Measurements from ENCODE around the gene MEGF10.

The MEGF10 gene

DNA sequence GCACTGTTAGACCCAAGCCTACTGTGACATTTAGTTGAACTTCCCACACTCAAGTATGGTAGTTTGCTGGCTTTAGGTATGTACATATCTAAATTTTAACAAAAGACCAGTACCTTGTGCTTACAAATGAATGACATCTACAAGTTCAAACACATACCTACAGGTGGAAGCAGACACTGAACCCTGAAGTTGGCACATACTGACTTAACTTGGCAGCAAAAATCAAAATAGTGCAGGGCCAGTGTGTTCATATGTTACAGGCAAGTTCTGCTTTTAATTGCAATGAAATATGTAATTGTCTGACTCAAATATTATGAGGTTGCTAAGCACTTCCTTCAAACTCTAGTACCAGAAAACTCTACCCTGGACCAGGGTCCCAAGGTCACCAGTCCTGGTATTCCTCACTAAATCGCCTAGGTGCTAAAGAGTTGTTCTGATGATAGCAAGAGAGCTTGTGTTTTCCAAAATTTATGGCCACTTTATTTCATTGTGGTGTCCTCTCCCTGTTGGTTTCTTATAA lies 77.4 kb downstream of the MEGF10 start:
- no peak for DNase-seq (ENCODE audit: low read depth, low spot score)

- DNase-seq (ENCODE audit: low read depth, low spot score): no peak
These were observed 79.2 kb downstream of the MEGF10 start for GRCh38 chr5:127369796-127370195.

- DNase-seq (ENCODE audit: low read depth, low spot score): no peak
These were observed 80.0 kb downstream of the MEGF10 start for GRCh38 chr5:127370631-127371030.

GRCh38 chr5:127373858-127374491 lies 83.4 kb downstream of the MEGF10 start:
- no peak for DNase-seq (ENCODE audit: low read depth, low spot score)

GRCh38 chr5:127375124-127375523 lies 84.5 kb downstream of the MEGF10 start:
- no peak for DNase-seq (ENCODE audit: low read depth, low spot score)

- DNase-seq (ENCODE audit: low read depth, low spot score): no peak
These were observed 85.0 kb downstream of the MEGF10 start for GRCh38 chr5:127375544-127376091.

DNA sequence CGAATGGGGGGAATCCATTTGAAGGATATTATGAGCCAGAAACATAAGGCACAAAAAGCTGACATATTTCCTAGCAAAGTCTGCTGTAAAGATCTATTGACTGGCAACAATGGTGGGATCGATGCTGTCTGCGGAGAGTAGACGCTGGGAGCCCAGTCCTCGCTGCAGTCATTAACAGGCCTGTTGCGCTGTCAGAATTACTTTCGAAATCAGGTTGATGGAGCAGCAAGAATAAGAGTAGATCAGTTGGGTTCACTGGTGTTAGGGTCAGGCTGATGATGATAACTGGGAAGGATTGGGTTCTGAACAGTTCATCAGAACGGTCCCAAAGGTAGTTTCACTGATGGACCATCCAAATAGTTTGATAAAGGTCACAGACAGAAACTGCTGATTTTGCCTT lies 87.1 kb downstream of the MEGF10 start:
- no peak for DNase-seq (ENCODE audit: low read depth, low spot score)

DNA sequence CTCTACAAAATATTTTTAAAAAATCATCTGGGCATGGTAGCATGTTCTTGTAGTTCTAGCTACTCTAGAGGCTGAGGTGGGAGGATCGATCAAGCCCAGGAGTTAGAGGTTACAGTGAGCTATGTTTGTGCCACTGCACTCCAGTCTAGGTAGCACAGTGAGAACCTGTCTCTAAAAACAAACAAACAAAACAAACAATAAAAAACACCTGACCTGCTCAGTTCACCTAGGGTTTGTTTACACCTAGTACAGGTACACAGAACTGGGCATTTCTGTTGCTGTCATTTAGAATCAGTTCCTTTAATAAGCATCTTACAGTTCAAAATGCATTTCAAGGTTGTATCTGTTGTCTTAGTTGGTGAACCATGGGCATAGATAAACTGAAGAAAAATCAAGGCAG lies 95.3 kb downstream of the MEGF10 start:
- DNase-seq (ENCODE audit: low read depth, low spot score): no peak

DNA sequence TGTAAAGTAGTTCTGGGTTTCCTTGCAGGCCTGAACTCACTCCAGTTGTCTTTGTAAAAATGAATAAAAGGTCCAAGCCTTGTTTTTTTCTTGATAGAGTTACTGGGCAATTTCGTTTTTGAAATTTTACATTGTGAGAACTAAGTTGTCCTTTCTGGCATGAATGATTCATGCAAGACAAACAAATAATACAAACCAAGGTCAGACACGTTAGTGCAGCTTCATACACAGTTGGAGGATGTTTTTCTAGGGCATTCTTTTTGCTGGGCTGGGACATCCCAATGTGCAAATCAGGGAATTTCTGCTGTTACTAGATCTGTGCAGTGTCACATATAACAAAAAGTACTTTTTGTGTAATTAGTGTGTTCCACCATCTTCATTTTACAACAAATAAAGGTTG lies 96.0 kb downstream of the MEGF10 start:
- DNase-seq (ENCODE audit: low read depth, low spot score): no peak

GRCh38 chr5:127389601-127390000 lies 99.0 kb downstream of the MEGF10 start:
- DNase-seq (ENCODE audit: low read depth, low spot score): no peak

GRCh38 chr5:127392762-127393161 lies 102.2 kb downstream of the MEGF10 start:
- DNase-seq (ENCODE audit: low read depth, low spot score): no peak

DNA sequence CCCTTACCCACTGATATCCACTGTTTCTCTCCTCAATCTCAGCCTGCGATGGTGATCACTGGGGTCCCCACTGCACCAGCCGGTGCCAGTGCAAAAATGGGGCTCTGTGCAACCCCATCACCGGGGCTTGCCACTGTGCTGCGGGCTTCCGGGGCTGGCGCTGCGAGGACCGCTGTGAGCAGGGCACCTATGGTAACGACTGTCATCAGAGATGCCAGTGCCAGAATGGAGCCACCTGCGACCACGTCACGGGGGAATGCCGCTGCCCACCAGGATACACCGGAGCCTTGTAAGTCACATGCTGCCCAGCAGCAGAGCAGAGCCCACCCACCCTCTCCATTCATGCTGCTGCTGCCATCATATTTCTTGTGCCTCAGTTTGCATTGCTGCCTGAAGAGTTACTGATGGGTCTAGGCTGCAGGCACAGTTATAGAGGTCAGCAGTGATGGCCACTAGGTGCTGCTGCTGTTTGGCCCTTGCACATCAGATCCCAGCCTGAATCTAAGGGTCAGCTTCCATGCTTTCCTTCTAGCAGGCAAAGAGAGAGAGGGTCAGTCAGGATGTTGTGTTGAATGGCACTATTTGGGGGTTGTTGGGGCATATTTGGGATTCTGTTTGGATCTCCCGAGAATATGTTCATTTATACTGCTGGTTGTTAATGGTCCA lies 106.0 kb downstream of the MEGF10 start:
- no peak for DNase-seq (ENCODE audit: low read depth, low spot score)

DNA sequence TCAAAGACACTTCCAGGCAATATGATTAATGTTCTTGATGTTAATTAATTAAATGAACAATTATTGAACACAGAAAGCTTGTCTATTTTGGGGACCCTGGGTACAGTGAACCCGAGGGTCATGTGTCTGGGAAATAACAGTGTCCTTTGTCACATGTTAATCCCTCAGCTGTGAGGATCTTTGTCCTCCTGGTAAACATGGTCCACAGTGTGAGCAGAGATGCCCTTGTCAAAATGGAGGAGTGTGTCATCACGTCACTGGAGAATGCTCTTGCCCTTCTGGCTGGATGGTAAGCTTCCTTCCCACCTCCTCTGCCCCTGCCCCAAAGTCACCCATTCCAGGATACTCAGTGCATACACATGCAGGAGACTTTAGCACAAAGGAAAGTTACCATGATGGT lies 107.9 kb downstream of the MEGF10 start:
- DNase-seq (ENCODE audit: low read depth, low spot score): no peak

DNA sequence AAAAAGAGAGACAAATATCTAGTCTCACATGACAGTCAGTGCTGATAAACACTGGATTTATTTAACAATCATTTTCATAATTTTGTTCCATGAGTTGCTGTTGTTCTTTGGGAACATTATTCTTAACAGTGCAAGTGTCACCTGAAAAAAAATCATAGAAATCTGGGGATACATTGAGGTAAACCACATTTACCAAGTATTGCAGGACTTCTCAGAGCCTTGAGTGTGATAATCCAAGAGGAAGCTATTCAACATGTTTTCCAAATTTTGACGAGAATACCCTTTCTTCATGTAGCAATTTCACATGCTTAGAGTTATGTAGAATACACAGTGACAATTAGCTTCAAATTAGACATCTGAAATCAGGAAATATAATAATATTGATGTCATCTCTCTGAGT lies 108.5 kb downstream of the MEGF10 start:
- no peak for DNase-seq (ENCODE audit: low read depth, low spot score)

- DNase-seq (ENCODE audit: low read depth, low spot score): no peak
These were observed 109.9 kb downstream of the MEGF10 start for GRCh38 chr5:127400539-127400938.

- DNase-seq (ENCODE audit: low read depth, low spot score): no peak
These were observed 110.5 kb downstream of the MEGF10 start for GRCh38 chr5:127400946-127401670.

- no peak for DNase-seq (ENCODE audit: low read depth, low spot score)
These were observed 111.8 kb downstream of the MEGF10 start for GRCh38 chr5:127402361-127402760.

DNA sequence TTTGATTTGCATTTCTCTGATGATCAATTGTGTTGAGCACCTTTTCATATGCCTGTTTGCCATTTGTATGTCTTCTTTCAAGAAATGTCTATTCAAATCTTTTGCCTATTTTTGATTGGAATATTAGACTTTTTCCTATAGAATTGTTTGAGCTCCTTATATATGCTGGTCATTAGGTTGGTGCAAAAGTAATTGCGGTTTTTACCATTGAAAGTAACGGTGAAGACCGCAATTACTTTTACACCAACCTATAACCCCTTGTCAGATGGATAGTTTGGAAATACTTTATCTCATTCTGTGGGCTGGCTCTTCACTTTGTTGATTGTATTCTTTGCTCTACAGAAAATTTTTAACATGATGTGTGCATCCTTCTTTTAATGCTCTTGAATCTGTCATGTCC lies 113.6 kb downstream of the MEGF10 start:
- DNase-seq (ENCODE audit: low read depth, low spot score): no peak

DNA sequence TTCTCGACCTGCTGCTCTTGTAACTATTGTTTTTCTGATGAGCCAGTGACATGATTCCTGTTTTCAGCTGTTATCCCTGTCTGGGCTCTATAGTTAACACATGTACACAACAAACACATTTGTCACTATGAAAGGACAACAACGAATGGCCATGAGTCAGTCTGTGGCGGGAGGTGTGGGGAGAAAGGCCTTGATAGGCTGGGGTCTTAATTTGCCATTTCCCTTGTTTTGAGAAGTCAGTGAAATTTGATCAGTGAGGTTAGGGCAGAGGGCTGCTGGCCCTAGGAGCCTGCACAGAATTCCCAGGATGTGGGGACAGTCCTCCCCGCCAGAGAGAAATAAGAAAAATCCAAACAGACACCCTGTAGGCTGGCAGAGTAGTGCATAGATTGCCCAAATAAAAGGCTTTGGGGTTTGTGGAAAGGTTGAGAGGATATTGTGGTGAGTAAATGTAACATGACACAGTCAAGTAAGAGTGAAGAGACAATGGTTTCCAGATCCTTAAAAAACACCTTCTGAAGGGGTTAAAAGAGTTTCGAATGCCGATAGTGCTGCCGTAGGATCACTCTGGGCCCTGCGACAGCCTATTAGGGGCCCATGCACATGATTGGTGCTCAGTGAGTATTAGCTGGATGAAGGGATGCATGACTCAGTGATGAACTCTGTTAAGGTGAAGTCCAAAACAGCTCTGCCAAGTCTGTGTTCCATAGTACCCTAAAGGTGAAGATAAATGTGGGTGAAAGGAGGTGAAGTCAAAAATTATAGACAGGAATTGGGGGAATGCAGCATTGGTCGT lies 115.9 kb downstream of the MEGF10 start:
- DNase-seq (ENCODE audit: low read depth, low spot score): peak; percentile 12

- no peak for DNase-seq (ENCODE audit: low read depth, low spot score)
These were observed 118.8 kb downstream of the MEGF10 start for GRCh38 chr5:127409246-127409917.

Data from iPS DF 19.7 (cell line).